GM10248 (cell line): ENCODE measurements around the gene ABCC4.
A peak's percentile ranks its signal among the peaks of the same experiment; 100 is the strongest.
"Not testable (repeated sequence)": the region's sequence is repeated elsewhere in the genome, so short reads cannot be mapped to it uniquely, and the experiment has no call there.

ENCODE experiments used
- CTCF ChIA-PET: fragments of 300-600 bp; sonication (Branson Sonifier 250); formaldehyde crosslinking; extraction: SDS; loops from one replicate; lab custom pipeline; 2021; ENCODE audit warnings: antibody characterized with exemption; lab: Yijun Ruan, JAX
- POLR2A ChIA-PET: fragments of 350-650 bp; sonication (Branson Sonifier 250); formaldehyde crosslinking; extraction: SDS; loops from one replicate; lab custom pipeline; 2020; ENCODE audit warnings: antibody characterized with exemption; lab: Yijun Ruan, JAX
- DNase-seq: peaks from one replicate; pipeline ENCODE4 v3.0.0; 2012; ENCODE audit errors: extremely low spot score
- CTCF ChIP-seq: IDR thresholded peaks from 2 replicates; pipeline ENCODE4 v1.5.1; 2012; ENCODE audit warnings: mild to moderate bottlenecking, low read depth; ENCODE audit errors: extremely low read depth, missing control alignments, control extremely low read depth

ABCC4 gene

GRCh38 chr13:95300625-95301182 lies 547 bp downstream of the ABCC4 start:
- DNase-seq = peak; percentile 79
- POLR2A ChIA-PET = no interaction called here
- CTCF ChIA-PET = interaction anchor here (0.7 to 5.2 kb wide), 15 partner anchors 8 to 177 kb away, joined by 3 to 23 read pairs (median 4); no protein-coding TSS in a partner anchor
- TF ChIP-seq CTCF = peak; percentile 52

GRCh38 chr13:95298971-95299621 lies 2.2 kb downstream of the ABCC4 start:
- TF ChIP-seq CTCF = no peak
- DNase-seq = no peak
- POLR2A ChIA-PET = no interaction called here
- CTCF ChIA-PET = interaction anchor here (0.9 to 5.2 kb wide), 14 partner anchors 11 to 179 kb away, joined by 3 to 29 read pairs (median 4); no protein-coding TSS in a partner anchor

GRCh38 chr13:95298169-95298965 lies 2.9 kb downstream of the ABCC4 start:
- CTCF ChIA-PET = interaction anchor here (0.9 to 5.2 kb wide), 17 partner anchors 10 to 116 kb away, joined by 3 to 29 read pairs (median 4); no protein-coding TSS in a partner anchor
- POLR2A ChIA-PET = no interaction called here
- no peak for TF ChIP-seq CTCF
- DNase-seq = no peak

- TF ChIP-seq CTCF = peak; percentile 64
- ChIA-PET POLR2A (no interaction called here), CTCF (interaction anchor here (0.9 to 4.4 kb wide), 21 partner anchors 9 to 180 kb away, joined by 3 to 29 read pairs (median 7); no protein-coding TSS in a partner anchor)
- DNase-seq = peak; percentile 42
Observed at GRCh38 chr13:95296326-95296925, 4.8 kb downstream of the ABCC4 start.

GRCh38 chr13:95295026-95295425 lies 6.2 kb downstream of the ABCC4 start:
- POLR2A ChIA-PET = no interaction called here
- TF ChIP-seq CTCF = no peak
- no peak for DNase-seq
- CTCF ChIA-PET = interaction anchor here (1.5 to 1.7 kb wide), 3 partner anchors 55 to 109 kb away, joined by 3 to 6 read pairs (median 3); no protein-coding TSS in a partner anchor

GRCh38 chr13:95292622-95293021 lies 8.6 kb downstream of the ABCC4 start:
- POLR2A ChIA-PET = no interaction called here
- CTCF ChIA-PET = interaction anchor here (1.0 to 3.0 kb wide), 9 partner anchors 9 to 123 kb away, joined by 3 to 12 read pairs (median 5); partner anchors contain the start of gene ABCC4
- no peak for TF ChIP-seq CTCF
- DNase-seq = no peak

- CTCF ChIA-PET = interaction anchor here (1.0 to 2.3 kb wide), 4 partner anchors 10 to 114 kb away, joined by 3 to 6 read pairs (median 4); partner anchors contain the start of gene ABCC4
- POLR2A ChIA-PET, DNase-seq: not testable (repeated sequence)
Observed at GRCh38 chr13:95289901-95290300, 11.3 kb downstream of the ABCC4 start.
